OCI-LY3 (cell line): Measurements from ENCODE around the gene SLC2A4.

Experiments used
- H2AFZ ChIP-seq: fragments of 200-600, 300-600 bp; shearing (Covaris generic); 2 replicates; pipeline ENCODE4 v1.6.0; 2014; ENCODE audit warnings: antibody characterized with exemption, low read depth, low read length
- H3K27ac ChIP-seq: fragments of 200-600, 300-600 bp; sonication (generic); 2 replicates; pipeline ENCODE4 v1.5.1; 2014; ENCODE audit warnings: mild to moderate bottlenecking, low read length, moderate library complexity, mixed read lengths
- H3K27me3 ChIP-seq: fragments of 200-600, 300-600 bp; sonication (generic); 2 replicates; pipeline ENCODE4 v1.6.1; 2014; ENCODE audit warnings: low read depth, low read length, mixed read lengths
- H3K36me3 ChIP-seq: fragments of 200-600, 300-600 bp; sonication (generic); replicated peaks from 2 replicates; pipeline ENCODE3; 2014; ENCODE audit warnings: low read depth, low read length, mixed read lengths
- H3K4me1 ChIP-seq: fragments of 300-600, 200-600 bp; sonication (generic); 2 replicates; pipeline ENCODE4 v1.6.1; 2014; ENCODE audit warnings: low read length, mixed read lengths
- H3K4me2 ChIP-seq: fragments of 200-600, 300-600 bp; sonication (generic); 2 replicates; pipeline ENCODE4 v1.6.1; 2014; ENCODE audit warnings: low read length, mixed read lengths
- H3K4me3 ChIP-seq: fragments of 300-600, 200-600 bp; sonication (generic); 2 replicates; pipeline ENCODE4 v1.5.1; 2014; ENCODE audit warnings: antibody characterized with exemption, mild to moderate bottlenecking, low read length, moderate library complexity
- H3K79me2 ChIP-seq: fragments of 300-600, 200-600 bp; shearing (Covaris generic); 2 replicates; pipeline ENCODE4 v1.6.1; 2014; ENCODE audit warnings: mild to moderate bottlenecking, low read length, mixed read lengths
- H3K9ac ChIP-seq: fragments of 300-600, 200-600 bp; shearing (Covaris generic); 2 replicates; pipeline ENCODE4 v1.6.0; 2014; ENCODE audit warnings: mild to moderate bottlenecking, low read length, moderate library complexity
- H3K9me3 ChIP-seq: fragments of 200-600, 300-600 bp; shearing (Covaris generic); 2 replicates; pipeline ENCODE4 v1.6.1; 2014; ENCODE audit warnings: low read length, mixed read lengths; ENCODE audit not compliant: insufficient read depth
- H4K20me1 ChIP-seq: fragments of 200-600, 300-600 bp; sonication (generic); 2 replicates; pipeline ENCODE4 v1.6.1; 2016; ENCODE audit warnings: low read length, mixed read lengths; ENCODE audit not compliant: insufficient read depth
- CTCF ChIP-seq: fragments of 200-600, 300-600 bp; sonication (generic); IDR thresholded peaks from 2 replicates; pipeline ENCODE4 v1.5.1; 2014; ENCODE audit warnings: antibody characterized with exemption, low read length, low read depth
- EZH2phosphoT487 ChIP-seq: fragments of 200-600 bp; shearing (Covaris generic); IDR thresholded peaks from 2 replicates; pipeline ENCODE4 v1.6.1; 2018; ENCODE audit warnings: antibody characterized with exemption, mixed run types, low read depth

SLC2A4 gene

DNA sequence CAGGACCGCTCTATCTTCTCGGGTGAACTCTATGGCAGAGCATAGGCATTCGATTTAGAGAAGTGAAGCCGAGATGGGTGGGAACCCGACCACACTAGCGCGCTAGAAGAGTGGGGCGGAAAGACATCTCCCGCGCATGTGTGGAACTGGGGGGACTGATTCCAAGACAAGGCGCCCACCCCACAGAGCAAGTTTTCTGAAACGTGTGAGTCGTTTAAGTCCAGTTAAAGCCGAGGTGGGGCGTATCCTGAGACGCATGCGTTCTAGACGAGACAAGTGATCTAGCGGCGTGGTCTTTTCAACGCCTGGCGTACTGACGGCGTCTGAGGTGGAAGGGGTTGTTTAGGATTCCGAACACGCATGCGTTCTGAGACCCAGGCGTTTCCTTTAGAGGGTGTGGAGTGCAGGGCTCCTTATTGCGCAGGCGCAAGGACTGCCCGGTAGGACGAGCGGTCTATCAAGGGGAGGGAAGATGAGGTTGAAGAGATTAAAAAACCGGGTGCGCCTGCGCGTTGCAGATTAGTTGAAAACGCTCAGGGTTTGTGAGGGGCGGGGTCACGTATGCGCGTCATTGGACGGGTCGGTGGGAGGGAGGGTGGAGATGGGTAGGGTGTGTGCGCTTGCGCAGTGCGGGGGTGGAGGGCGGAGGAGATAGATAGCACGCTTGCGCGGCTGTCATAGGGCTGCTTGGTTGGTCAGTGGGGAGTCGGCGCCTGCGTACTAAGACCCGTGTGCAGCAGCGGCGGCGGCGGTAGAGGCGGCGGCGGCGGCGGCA, 25.6 kb downstream of the SLC2A4 start, which contains the start of gene EIF5A:
Gene EIF5A (plus strand): TSS at position 718 of the 775 bp plus-strand sequence. CDS start 2,008 bp downstream, outside the sequence.
- H3K36me3 ChIP-seq: peaks cover 33% of the 10 kb centered on the region
- H3K27me3 ChIP-seq: no peaks in the 10 kb centered on the region
- peak within 1 kb of the TSS; percentile 99 for H3K27ac ChIP-seq
- H3K79me2 ChIP-seq: peaks cover 45% of the 10 kb centered on the region
- H3K4me2 ChIP-seq: peak within 1 kb of the TSS; percentile 98
- peak within 1 kb of the TSS; percentile 61 for H2AFZ ChIP-seq
- no peaks in the 10 kb centered on the region for H3K9me3 ChIP-seq
- peaks cover 19% of the 10 kb centered on the region for H3K4me1 ChIP-seq
- peak within 1 kb of the TSS; percentile 100 for H3K9ac ChIP-seq
- TF ChIP-seq EZH2phosphoT487: no peak
- TF ChIP-seq CTCF: no peak
- peaks cover 30% of the 10 kb centered on the region for H4K20me1 ChIP-seq
- H3K4me3 ChIP-seq: peak within 1 kb of the TSS; percentile 100

DNA sequence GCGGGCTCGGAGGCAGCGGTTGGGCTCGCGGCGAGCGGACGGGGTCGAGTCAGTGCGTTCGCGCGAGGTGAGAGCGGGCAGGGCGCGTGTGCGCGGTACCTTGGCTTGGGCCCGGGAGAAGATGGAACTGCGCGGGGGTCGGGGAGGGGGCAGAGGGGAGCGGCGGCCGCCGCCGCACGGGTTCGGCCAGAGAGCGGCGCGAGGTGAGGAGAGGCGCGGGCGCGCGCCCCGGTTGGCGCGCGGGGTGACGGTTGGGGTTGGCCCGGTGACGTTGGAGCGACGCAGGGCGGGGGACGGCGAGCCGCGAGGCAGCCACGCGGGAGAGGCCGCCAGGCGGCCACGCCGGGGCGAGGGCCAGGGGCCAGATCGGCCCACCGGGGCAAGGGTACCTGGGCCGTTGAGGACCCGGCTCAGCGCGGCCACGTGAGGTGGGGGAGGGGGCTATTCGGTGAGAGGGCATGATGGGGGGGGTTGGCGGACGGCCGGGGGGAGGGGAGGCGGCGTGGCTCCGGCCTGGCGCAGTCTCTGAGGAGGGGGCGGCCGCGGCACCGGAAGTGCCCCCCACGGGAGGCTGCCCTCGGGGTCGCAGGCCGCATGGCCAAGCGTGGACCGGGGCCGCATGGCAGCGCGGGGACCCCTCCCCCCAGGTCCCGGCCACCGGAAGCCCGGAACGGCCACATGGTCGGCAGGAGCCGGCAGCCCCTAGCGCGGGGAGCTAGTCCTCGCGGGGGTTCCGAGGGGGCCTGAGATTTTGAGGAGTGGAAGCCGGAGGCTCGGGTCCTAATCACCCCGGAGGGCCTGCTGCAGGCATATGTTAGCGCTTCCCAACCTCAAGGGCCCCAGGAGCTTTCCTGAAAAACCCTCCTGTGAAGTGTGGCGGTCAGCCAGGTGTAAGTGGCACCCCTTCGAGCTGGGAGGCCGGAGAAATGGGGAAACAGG, 26.4 kb downstream of the SLC2A4 start:
- peak overlapping the region; percentile 100 for H3K9ac ChIP-seq
- H3K79me2 ChIP-seq: peaks cover 48% of the 10 kb centered on the region
- peak overlapping the region; percentile 100 for H3K4me3 ChIP-seq
- peak overlapping the region; percentile 99 for H3K27ac ChIP-seq
- TF ChIP-seq EZH2phosphoT487 (no peak), CTCF (no peak)
- H3K4me2 ChIP-seq: peak overlapping the region; percentile 98
- H3K36me3 ChIP-seq: peaks cover 40% of the 10 kb centered on the region
- H3K27me3 ChIP-seq: no peaks in the 10 kb centered on the region
- no peak overlapping the region for H2AFZ ChIP-seq
- H4K20me1 ChIP-seq: peaks cover 37% of the 10 kb centered on the region
- H3K9me3 ChIP-seq: no peaks in the 10 kb centered on the region
- H3K4me1 ChIP-seq: peaks cover 19% of the 10 kb centered on the region

- Histone ChIP-seq H2AFZ (no peak overlapping the region), H3K27ac (peak overlapping the region; percentile 99), H3K4me3 (peak overlapping the region; percentile 100), H4K20me1 (peaks cover 38% of the 10 kb centered on the region), H3K9me3 (no peaks in the 10 kb centered on the region), H3K4me2 (peak overlapping the region; percentile 98), H3K36me3 (peaks cover 45% of the 10 kb centered on the region), H3K9ac (peak overlapping the region; percentile 100), H3K79me2 (peaks cover 55% of the 10 kb centered on the region), H3K27me3 (no peaks in the 10 kb centered on the region), H3K4me1 (peaks cover 19% of the 10 kb centered on the region)
- TF ChIP-seq CTCF: no peak
- no peak for TF ChIP-seq EZH2phosphoT487
Observed at GRCh38 chr17:7308625-7309433, 27.3 kb downstream of the SLC2A4 start.
